D341Med (cell line): ENCODE results near the gene DTX2.
"Not testable (repeated sequence)": the region's sequence is repeated elsewhere in the genome, so short reads cannot be mapped to it uniquely, and the experiment has no call there.

Source experiments
- DNase-seq: peaks from one replicate; pipeline ENCODE4 v3.0.0; 2012; ENCODE audit warnings: low spot score

DTX2 gene

GRCh38 chr7:76492139-76492538 is 30.6 kb downstream of the DTX2 start:
- not testable (repeated sequence) for DNase-seq

DNA sequence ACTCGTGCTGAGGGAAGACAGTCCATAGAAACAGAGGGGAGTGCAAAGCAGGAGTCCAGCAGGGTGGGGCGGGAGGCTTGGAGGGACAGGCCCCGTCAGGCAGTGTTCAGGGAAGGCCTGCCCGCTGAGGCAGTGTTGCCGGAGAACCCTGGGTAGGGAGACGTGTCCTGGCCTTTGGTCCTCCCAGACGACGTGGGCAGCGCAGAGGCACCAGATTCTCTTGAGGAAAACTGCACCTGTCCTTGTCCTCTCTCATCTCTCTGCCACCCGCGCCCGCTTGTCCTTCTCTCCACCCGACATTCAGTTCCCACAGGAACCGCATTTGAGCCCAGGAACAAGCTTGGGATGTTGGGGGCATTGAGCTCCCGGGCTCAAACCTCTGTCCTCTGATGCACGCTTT is 34.2 kb downstream of the DTX2 start:
- DNase-seq, result not testable (repeated sequence)

- not testable (repeated sequence) for DNase-seq
Observed at GRCh38 chr7:76497918-76498582, 36.5 kb downstream of the DTX2 start.

DNA sequence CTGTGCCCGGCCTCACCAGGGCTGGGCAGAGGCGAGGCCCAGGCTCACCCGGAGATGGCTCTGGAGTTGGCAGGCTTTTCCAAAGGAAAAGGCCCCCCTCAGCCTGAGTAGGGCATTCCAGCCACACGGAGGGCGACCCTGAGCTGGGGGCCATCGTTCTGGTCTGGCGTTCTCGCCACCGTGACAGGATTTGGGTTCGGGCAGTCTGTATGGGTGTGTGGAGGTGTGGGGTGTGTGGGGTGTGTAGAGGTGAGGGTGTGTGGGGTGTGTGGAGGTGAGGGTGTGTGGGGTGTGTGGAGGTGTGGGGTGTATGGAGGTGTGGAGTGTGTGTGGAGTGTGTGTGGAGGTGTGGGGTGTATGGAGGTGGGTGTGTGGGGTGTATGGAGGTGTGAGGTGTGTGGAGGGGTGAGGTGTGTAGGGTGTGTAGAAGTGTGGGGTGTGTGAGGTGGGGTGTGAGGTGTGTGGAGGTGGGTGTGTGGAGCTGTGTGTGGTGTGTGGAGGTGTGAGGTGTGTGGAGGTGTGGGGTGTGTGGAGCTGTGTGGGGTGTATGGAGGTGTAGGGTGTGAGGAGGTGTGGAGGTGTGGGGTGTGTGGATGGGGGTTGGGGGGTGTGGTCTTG is 37.2 kb downstream of the DTX2 start:
- not testable (repeated sequence) for DNase-seq

DNA sequence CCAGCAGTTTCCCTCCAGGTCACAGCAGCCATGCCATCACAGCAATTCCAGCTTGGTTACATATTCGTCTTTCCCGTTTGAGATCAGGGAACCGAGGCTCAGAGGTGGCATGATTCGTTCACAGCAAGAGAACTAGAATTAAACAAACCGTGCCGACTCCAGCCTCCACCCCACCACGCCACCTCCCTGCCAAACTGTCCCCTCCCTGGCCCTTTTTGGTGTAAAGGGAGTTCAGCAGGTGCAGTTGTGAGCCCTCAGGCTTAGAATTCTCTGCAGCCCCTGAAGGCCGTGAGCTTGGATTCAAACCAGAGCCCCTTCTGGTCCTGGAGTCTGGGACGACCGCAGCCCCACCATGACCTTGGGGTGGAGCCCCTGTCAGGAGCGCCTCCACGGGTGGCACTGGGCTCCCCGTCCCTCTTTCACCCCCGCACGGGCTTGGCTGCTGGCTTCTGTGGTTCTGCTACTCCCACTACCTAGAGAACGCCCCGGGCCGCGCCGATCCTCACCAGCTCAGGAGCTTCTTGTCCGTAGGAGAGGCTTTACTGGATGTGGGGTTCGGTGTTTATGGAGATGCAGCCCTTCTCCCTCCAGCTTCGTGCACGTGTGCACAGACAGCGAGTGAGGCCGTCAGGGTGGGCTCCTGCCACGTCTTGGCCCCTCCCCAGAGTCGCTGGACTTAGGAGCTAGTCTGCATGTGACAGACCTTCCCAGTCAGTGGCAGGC is 37.9 kb downstream of the DTX2 start:
- DNase-seq, result peak; percentile 5

- DNase-seq, result not testable (repeated sequence)
Observed at GRCh38 chr7:76499924-76500241, 38.4 kb downstream of the DTX2 start.

DNA sequence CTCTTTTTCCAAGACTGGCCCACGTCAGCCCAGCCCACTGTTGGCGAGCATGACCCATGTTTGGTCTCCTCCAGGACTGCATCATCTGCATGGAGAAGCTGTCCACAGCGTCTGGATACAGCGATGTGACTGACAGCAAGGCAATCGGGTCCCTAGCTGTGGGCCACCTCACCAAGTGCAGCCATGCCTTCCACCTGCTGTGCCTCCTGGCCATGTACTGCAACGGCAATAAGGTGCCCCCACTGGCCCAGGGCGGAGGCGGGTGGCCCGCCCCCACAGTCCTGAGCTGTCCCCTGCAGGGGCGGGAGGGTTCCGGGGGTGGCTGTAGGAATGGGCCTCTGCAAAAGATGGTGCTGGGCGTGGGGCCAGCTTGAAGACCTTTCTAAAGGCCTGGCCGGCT is 40.7 kb downstream of the DTX2 start:
- not testable (repeated sequence) for DNase-seq

GRCh38 chr7:76502836-76503235 is 41.3 kb downstream of the DTX2 start:
- DNase-seq, result not testable (repeated sequence)

- DNase-seq, result not testable (repeated sequence)
Observed at GRCh38 chr7:76503244-76503643, 41.7 kb downstream of the DTX2 start.

DNA sequence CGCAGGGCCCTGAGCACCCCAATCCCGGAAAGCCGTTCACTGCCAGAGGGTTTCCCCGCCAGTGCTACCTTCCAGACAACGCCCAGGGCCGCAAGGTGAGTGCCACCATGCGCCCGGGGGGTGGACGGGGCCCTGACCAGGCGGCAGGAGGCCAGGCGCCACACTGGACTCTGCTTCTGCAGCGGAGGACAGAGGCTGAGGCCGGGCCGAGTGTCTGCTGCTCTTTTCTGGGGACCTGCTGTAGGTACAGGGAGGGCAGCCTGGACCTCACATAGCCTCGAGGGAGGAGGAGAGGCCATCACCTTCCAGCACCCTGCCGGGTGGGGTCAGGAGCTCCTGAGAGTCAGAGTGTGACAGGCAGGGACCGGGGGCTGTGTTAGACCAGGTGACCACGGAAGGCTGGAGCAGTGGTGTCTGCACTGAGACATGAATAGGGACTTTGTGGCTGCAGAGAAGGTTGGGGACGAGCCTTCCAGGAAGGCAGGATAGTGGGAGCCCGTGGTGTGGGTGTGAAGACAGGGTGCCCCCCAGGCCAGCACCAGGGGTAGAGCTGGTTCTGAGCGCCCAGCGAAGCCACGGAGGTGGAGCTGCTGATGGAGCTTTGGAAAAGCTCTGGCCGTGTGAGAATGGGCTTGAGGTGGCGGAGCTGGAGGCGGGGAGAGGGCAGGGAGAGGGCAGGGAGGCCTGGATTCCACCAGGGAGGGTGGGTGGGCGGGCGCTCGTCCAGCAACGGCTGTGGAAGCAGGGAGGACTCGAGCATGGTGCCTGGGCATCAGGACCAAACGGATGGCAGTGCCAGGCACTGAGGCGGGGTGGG is 43.0 kb downstream of the DTX2 start:
- DNase-seq, result peak; percentile 24

DNA sequence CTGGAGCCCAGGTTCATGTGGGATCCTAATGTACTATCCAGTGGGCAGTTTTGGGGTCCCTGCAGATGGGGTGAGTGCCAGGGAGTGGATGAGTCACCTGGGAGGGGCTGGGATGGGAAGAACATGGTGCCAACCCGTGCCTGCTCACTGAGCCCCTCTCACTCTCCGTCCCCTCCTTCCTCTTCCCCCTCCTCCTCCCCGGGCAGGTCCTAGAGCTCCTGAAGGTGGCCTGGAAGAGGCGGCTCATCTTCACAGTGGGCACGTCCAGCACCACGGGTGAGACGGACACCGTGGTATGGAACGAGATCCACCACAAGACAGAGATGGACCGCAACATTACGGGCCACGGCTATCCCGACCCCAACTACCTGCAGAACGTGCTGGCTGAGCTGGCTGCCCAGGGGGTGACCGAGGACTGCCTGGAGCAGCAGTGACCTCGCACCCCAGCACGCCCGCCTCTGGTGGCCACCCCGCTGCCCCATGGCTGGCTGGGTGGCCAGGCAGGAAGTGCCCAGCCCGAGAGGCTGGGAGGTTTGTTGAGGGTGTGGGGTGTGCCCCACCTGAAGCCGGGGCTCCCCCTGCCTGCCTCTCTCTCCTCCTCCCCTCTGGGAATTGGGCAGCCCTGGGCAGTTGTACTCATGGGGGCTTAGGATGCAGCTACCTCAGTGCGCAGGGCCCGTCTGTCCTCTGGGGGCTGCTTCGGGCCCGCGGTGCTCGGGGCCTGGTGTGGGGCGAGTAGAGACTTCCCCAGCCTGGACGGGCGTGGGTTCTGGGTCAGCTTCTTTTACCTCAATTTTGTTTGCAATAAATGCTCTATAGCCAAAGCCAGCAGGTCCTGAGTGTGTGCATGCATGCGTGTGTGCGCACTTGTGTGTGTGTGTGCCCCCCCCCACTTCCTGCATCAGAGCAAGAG is 43.9 kb downstream of the DTX2 start:
- peak; percentile 34 for DNase-seq

DNA sequence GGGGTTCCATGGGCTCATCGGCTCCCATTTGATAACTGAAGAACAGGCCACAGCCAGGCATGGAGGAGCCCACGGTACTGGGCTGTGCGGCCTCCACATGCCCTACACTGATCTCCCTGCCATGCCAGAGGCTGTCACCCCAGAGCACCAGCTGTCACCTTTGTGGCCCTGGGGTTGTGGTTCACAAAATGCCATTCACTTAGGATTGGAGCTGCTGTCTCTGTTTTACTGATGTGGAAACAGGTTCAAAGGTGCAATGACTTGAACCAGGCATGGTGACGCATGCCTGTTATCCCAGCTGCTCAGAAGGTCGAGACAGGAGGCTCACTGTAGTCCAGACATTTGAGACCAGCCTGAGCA is 44.6 kb downstream of the DTX2 start:
- DNase-seq, result peak; percentile 24

- DNase-seq, result not testable (repeated sequence)
Observed at GRCh38 chr7:76506643-76507042, 45.1 kb downstream of the DTX2 start.

DNA sequence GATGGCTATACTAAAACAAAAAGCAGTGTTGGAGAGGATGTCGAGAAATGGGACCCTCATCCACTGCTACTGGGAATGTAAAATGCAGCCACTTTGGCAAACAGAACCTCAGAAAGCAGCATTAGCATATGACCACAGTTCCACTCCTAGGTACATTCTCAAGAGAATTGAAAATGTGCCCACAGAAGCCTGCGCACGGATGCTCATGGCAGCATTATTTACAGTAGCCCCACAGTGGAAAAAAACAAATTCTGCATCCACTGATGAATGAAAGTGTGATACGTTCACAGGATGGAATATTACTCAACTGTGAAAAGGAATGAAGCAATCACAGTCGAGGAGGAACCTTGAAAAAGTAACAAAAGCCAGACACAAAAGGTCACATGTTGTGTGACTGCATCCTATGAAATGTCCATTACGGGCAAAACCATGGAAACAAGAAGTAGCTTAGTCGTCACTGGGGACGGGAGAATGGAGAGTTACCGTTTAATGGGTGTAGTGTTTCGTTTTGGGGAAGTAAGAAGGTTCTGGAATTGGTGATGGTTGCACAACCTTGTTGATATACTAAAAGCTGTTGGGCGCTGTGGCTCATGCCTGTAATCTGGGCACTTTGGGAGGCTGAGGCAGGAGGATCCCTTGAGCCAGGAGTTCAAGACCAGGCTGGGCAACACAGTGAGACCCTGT is 46.4 kb downstream of the DTX2 start:
- DNase-seq, result no peak

- DNase-seq, result peak; percentile 49
Observed at GRCh38 chr7:76509931-76510877, 48.7 kb downstream of the DTX2 start, which contains the start of gene UPK3B. TSS of gene UPK3B (plus strand) at chr7:76510552. CDS start at chr7:76510653, 101 bp downstream.

DNA sequence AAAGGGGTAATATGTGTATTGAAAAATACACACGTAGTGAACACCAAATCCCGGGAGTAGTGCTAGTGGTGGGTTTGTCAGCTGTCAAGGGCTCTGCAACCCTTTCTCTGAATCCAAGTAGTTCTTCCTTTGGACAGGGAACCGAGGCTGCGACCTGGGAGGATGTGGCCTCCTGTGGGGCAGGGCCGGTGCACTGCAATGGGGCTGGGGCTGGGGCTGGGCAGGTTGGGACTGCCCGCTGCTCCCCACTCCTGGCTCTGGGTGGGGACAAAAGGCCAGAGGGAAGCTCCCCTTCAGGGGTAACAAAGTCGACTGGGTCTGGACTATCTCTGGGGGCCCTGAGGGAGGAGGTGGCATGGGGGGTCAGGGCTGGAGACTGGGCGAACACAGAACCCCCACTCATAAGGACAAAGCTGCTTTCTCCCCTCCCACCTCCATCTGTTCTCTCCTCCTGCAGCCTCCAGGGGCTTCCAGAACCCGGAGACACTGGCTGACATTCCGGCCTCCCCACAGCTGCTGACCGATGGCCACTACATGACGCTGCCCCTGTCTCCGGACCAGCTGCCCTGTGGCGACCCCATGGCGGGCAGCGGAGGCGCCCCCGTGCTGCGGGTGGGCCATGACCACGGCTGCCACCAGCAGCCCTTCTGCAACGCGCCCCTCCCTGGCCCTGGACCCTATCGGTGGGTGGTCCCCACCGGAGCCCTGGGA is 49.8 kb downstream of the DTX2 start:
- not testable (repeated sequence) for DNase-seq

GRCh38 chr7:76511911-76512885 is 50.7 kb downstream of the DTX2 start:
- not testable (repeated sequence) for DNase-seq
